B cell (primary cell): Measurements from ENCODE around the gene AIRE. TPM values are rescaled to one million over a fixed set of nuclear protein-coding genes. Genes with fewer than 3 reads are reported as not detected.

ENCODE experiments used
- ATAC-seq: fragments of 200-7000 bp; cut with Tn5 transposase; one replicate; pipeline ENCODE4 v1.10.0; 2021; ENCODE audit warnings: low read depth, mild to moderate bottlenecking, moderate number of reproducible peaks, moderate library complexity
- CTCF ChIA-PET: fragments of 350-600 bp; sonication (Branson Sonifier 250); formaldehyde crosslinking; loops from one replicate; lab custom pipeline; 2021; ENCODE audit warnings: antibody characterized with exemption, inconsistent platforms; lab: Charles Lee
- POLR2A ChIA-PET: fragments of 350-600 bp; sonication (Branson Sonifier 250); formaldehyde crosslinking; loops from one replicate; lab custom pipeline; 2021; ENCODE audit warnings: antibody characterized with exemption; lab: Charles Lee
- DNase-seq: peaks from one replicate; pipeline ENCODE4 v3.0.0; 2013
- H2AFZ ChIP-seq: 2 replicates; pipeline ENCODE4 v1.6.1; 2012; ENCODE audit warnings: mild to moderate bottlenecking, low read depth, low read length; ENCODE audit not compliant: insufficient read depth, poor library complexity, severe bottlenecking
- H3K27ac ChIP-seq, 2 donors: 1 replicate in 1 of 2; 2 replicates in 1 of 2; pipeline ENCODE4 v1.5.1; 2012 to 2013; ENCODE audit warnings: low read length in 2 of 2, mild to moderate bottlenecking in 2 of 2, moderate library complexity in 1 of 2
- H3K27me3 ChIP-seq, 4 experiments: fragments of 200-600 bp in 1 of 4; sonication (generic) in 1 of 4; replicated peaks in 1 of 4; 1 replicate in 2 of 4; 2 replicates in 2 of 4; pipeline versions ENCODE4 v1.6.1 to v1.7.0; 2013 to 2016; ENCODE audit warnings: low read length in 3 of 4, mild to moderate bottlenecking in 2 of 4, mixed read lengths in 1 of 4, moderate library complexity in 1 of 4; ENCODE audit not compliant: insufficient read depth in 4 of 4, control insufficient read depth in 3 of 4; ENCODE audit errors: control extremely low read depth in 1 of 4
- H3K36me3 ChIP-seq, 2 experiments: replicated peaks in 1 of 2; 1 replicate in 1 of 2; 2 replicates in 1 of 2; pipeline versions ENCODE4 v1.6.1 to v1.7.1; 2013; ENCODE audit warnings: low read length in 1 of 2; ENCODE audit not compliant: insufficient read depth in 2 of 2, control insufficient read depth in 1 of 2; ENCODE audit errors: control extremely low read depth in 1 of 2, extremely low read depth in 1 of 2
- H3K4me1 ChIP-seq, 2 donors: fragments of 200-600 bp in 1 of 2; sonication (generic) in 1 of 2; 1 replicate in 1 of 2; 2 replicates in 1 of 2; pipeline versions ENCODE4 v1.5.1 to v1.6.1; 2013 to 2017; ENCODE audit warnings: low read length in 2 of 2; ENCODE audit not compliant: control insufficient read depth in 2 of 2, insufficient read depth in 2 of 2
- H3K4me2 ChIP-seq: replicated peaks from 2 replicates; pipeline ENCODE3; 2012; ENCODE audit warnings: mild to moderate bottlenecking, low read depth, low read length; ENCODE audit not compliant: poor library complexity, severe bottlenecking
- H3K4me3 ChIP-seq, 5 experiments: fragments of 200-600 bp in 1 of 5; sonication (generic) in 1 of 5; 1 replicate in 3 of 5; 2 replicates in 2 of 5; pipeline versions ENCODE4 v1.5.1 to v1.7.0; 2011 to 2016; ENCODE audit warnings: low read length in 4 of 5, mild to moderate bottlenecking in 4 of 5, low read depth in 2 of 5, control low read depth in 1 of 5, moderate library complexity in 1 of 5; ENCODE audit not compliant: insufficient read depth in 1 of 5; ENCODE audit errors: control extremely low read depth in 1 of 5, extremely low read depth in 1 of 5
- H3K79me2 ChIP-seq: fragments of 200-600 bp; sonication (generic); one replicate; pipeline ENCODE4 v1.6.0; 2016; ENCODE audit warnings: low read length; ENCODE audit not compliant: control insufficient read depth, insufficient read depth
- H3K9ac ChIP-seq: fragments of 200-600 bp; sonication (generic); 2 replicates; pipeline ENCODE4 v1.6.1; 2017; ENCODE audit warnings: mild to moderate bottlenecking, low read length, moderate library complexity
- H3K9me3 ChIP-seq, 3 donors: one replicate each; pipeline versions ENCODE4 v1.6.1 to v1.7.1; 2013; ENCODE audit warnings: low read length in 2 of 3; ENCODE audit not compliant: control insufficient read depth in 2 of 3, insufficient read depth in 1 of 3; ENCODE audit errors: control extremely low read depth in 1 of 3
- H4K20me1 ChIP-seq: 2 replicates; pipeline ENCODE4 v1.6.0; 2012; ENCODE audit warnings: mild to moderate bottlenecking, low read length; ENCODE audit not compliant: insufficient read depth, control insufficient read depth, poor library complexity, severe bottlenecking
- H3K27ac Mint-ChIP-seq: one replicate; pipeline ENCODE4 v1.8.0; 2021; ENCODE audit warnings: mixed read lengths
- H3K27me3 Mint-ChIP-seq: one replicate; pipeline ENCODE4 v1.8.0; 2021; ENCODE audit warnings: mixed read lengths
- H3K4me1 Mint-ChIP-seq: one replicate; pipeline ENCODE4 v1.8.0; 2021; ENCODE audit warnings: mixed read lengths
- H3K4me3 Mint-ChIP-seq: one replicate; pipeline ENCODE4 v1.8.0; 2021; ENCODE audit warnings: mixed read lengths
- H3K9me3 Mint-ChIP-seq: one replicate; pipeline ENCODE4 v1.8.0; 2022; ENCODE audit warnings: mixed read lengths; ENCODE audit not compliant: insufficient read depth
- CTCF ChIP-seq: fragments of 200-600 bp; IDR thresholded peaks from one replicate; pipeline ENCODE4 v1.8.0; 2022; ENCODE audit warnings: antibody characterized with exemption, mild to moderate bottlenecking
- EZH2 ChIP-seq: IDR thresholded peaks from 2 replicates; pipeline ENCODE4 v1.6.1; 2012; ENCODE audit warnings: borderline replicate concordance, low read depth, mild to moderate bottlenecking, moderate library complexity, low read length; ENCODE audit not compliant: insufficient read depth, poor library complexity, severe bottlenecking
- WGBS: methylation state at CpG from one replicate; pipeline ENCODE4 v1.1.5; 2013; ENCODE audit warnings: missing lambda C conversion rate; ENCODE audit not compliant: insufficient coverage; 5-methylcytosine and 5-hydroxymethylcytosine counted together
- intact Hi-C: fragments of 100-400 bp; cut with micrococcal nuclease; formaldehyde crosslinking; loops from one replicate; pipeline ENCODE4 v1.10.0; 2022
- polyA plus RNA-seq: library from polyadenylated mRNA; depleted of rRNA; stranded (reverse); fragments of >200 nt; gene quantifications from 2 replicates; pipeline ENCODE4 v1.2.3, GENCODE V29; 2012
- total RNA-seq, 2 donors: library from RNA; stranded (reverse); fragments of 120-200 nt in 1 of 2; gene quantifications; 1 replicate in 1 of 2; 2 replicates in 1 of 2; pipeline versions ENCODE4 v1.2.3 to v1.2.4, GENCODE V29; 2013 to 2022

The AIRE gene
- total and polyA plus RNA-seq, 2 donors (not counting 1 experiment from before 2014, with no cell fraction given): 0.37 TPM; not detected in 1

- ATAC-seq: no peak
- WGBS: 97% methylated on average over 19 of the region's 19 CpGs
- no peak overlapping the region for H3K27ac Mint-ChIP-seq
Measured at GRCh38 chr21:44317241-44317782, 31.6 kb downstream of the AIRE start.

GRCh38 chr21:44317871-44318270, 32.2 kb downstream of the AIRE start:
- no peak overlapping the region for H3K4me3 Mint-ChIP-seq
- intact Hi-C loops: no loop called here
- Histone ChIP-seq H2AFZ (no peak overlapping the region), H3K36me3 (peaks cover 0 to 82% of the 10 kb centered on the region in 2 experiments), H3K79me2 (peaks cover under 1% of the 10 kb centered on the region), H3K9me3 (no peaks in the 10 kb centered on the region), H4K20me1 (peaks cover 73% of the 10 kb centered on the region), H3K9ac (no peak overlapping the region), H3K4me3 (no peak overlapping the region), H3K27ac (no peak overlapping the region), H3K4me2 (no peak overlapping the region), H3K27me3 (no peaks in the 10 kb centered on the region), H3K4me1 (no peaks in the 10 kb centered on the region)
- POLR2A ChIA-PET: no interaction called here
- DNase-seq (no peak), ATAC-seq (no peak)
- no peaks in the 10 kb centered on the region for H3K4me1 Mint-ChIP-seq
- no peak overlapping the region for H3K27ac Mint-ChIP-seq
- no peaks in the 10 kb centered on the region for H3K27me3 Mint-ChIP-seq
- no peak for TF ChIP-seq EZH2
- TF ChIP-seq CTCF: no peak
- H3K9me3 Mint-ChIP-seq: no peaks in the 10 kb centered on the region
- CTCF ChIA-PET: no interaction called here
- 94% methylated on average over 22 of the region's 22 CpGs for WGBS

More at GRCh38 chr21:44317241-44317782, 31.6 kb downstream of the AIRE start:
- Histone ChIP-seq H3K9me3 (no peaks in the 10 kb centered on the region), H4K20me1 (peaks cover 75% of the 10 kb centered on the region), H3K4me1 (no peaks in the 10 kb centered on the region), H3K27ac (no peak overlapping the region), H3K36me3 (peaks cover 0 to 81% of the 10 kb centered on the region in 2 experiments), H3K4me2 (no peak overlapping the region), H3K4me3 (no peak overlapping the region), H3K9ac (no peak overlapping the region), H3K27me3 (no peaks in the 10 kb centered on the region), H3K79me2 (peaks cover 3% of the 10 kb centered on the region), H2AFZ (no peak overlapping the region)
- POLR2A ChIA-PET: no interaction called here
- no peaks in the 10 kb centered on the region for H3K27me3 Mint-ChIP-seq
- intact Hi-C loops: no loop called here
- H3K4me1 Mint-ChIP-seq: no peaks in the 10 kb centered on the region
- H3K4me3 Mint-ChIP-seq: no peak overlapping the region
- CTCF ChIA-PET: no interaction called here
- no peak for DNase-seq
- H3K9me3 Mint-ChIP-seq: no peaks in the 10 kb centered on the region
- no peak for TF ChIP-seq CTCF
- no peak for TF ChIP-seq EZH2
